Uterine smooth muscle cell (primary cell): ENCODE measurements around the gene RNF145. TPM values are rescaled to one million over a fixed set of nuclear protein-coding genes. Genes with fewer than 3 reads are reported as not detected.

ENCODE experiments used
- total RNA-seq: library from RNA; depleted of rRNA; stranded (reverse); fragments of >200 nt; gene quantifications from 2 replicates; pipeline ENCODE4 v1.2.3, GENCODE V29; 2014

RNF145 gene
- 43.7 and 50.1 TPM in 2 replicates for total RNA-seq

GRCh38 chr5:159209438-159210209 lies at the start of gene RNF145:
RNF145 (minus strand) TSS chr5:159209553; CDS start chr5:159203617, 5,936 bp downstream.

Other genes starting within 250 kb of the RNF145 start
- gene EBF1, start 109.6 kb downstream of the RNF145 start, total RNA-seq: 3.2 and 4.2 TPM in 2 replicates
- gene UBLCP1, start 53.7 kb upstream of the RNF145 start, total RNA-seq: 13.5 and 15.2 TPM in 2 replicates
- not detected in 2 replicates for gene IL12B, start 120.9 kb upstream of the RNF145 start, total RNA-seq